HG03457 (cell line): Measurements from ENCODE around the gene MAS1L.

ENCODE experiments used
- ATAC-seq: cut with Tn5 transposase; IDR thresholded peaks from one replicate; pipeline ENCODE4 v1.9.1; 2021; ENCODE audit warnings: moderate number of reproducible peaks; ENCODE audit not compliant: unreplicated experiment

The MAS1L gene, protein sequence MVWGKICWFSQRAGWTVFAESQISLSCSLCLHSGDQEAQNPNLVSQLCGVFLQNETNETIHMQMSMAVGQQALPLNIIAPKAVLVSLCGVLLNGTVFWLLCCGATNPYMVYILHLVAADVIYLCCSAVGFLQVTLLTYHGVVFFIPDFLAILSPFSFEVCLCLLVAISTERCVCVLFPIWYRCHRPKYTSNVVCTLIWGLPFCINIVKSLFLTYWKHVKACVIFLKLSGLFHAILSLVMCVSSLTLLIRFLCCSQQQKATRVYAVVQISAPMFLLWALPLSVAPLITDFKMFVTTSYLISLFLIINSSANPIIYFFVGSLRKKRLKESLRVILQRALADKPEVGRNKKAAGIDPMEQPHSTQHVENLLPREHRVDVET

DNA sequence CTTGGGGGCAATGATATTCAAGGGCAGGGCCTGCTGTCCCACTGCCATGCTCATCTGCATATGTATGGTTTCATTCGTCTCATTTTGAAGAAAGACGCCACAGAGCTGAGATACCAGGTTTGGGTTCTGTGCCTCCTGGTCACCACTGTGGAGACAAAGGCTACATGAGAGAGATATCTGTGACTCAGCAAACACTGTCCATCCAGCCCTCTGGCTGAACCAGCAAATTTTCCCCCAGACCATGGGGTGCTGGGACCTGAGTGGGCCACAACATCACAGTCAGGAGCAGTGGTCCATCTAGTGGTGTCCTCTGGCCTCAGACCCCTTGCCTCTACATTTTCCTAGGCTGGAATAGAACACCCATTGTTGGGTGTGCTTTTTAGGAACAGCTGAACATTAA lies at the start of gene MAS1L:
MAS1L (minus strand) TSS at position 297 of the 400 bp plus-strand sequence; CDS start at position 243, 54 bp downstream.
- no peak for ATAC-seq

DNA sequence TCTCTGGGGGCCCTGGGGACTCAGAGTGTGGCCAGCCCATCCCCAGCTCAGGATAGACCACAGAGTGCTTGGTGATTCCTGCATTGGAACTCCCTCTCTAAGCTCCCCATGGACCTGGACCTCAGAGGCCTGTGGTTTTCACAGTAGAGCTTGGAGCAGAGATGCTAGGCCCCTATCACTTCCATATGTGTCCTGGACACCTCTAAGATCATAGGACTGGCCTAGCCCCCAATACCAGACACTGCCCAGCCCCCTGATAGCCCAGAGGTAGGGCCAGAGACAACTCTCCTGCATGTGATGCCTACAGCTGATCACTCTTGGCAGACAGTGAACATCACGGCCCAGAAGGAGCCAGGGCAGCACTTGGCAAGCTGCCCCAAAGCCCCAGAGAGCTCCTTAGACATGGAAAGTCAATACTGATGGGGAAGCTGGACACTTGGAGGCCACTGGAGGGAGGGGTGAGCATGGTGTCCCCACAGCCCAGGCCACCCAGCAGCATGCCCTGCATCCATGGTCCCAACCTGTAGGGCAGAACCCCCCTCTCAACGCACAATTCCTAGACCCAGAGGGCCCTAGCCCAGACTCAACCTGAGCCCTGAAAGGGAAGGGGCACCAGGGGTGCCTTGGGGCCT lies 44.7 kb upstream of the MAS1L start:
- ATAC-seq = no peak

DNA sequence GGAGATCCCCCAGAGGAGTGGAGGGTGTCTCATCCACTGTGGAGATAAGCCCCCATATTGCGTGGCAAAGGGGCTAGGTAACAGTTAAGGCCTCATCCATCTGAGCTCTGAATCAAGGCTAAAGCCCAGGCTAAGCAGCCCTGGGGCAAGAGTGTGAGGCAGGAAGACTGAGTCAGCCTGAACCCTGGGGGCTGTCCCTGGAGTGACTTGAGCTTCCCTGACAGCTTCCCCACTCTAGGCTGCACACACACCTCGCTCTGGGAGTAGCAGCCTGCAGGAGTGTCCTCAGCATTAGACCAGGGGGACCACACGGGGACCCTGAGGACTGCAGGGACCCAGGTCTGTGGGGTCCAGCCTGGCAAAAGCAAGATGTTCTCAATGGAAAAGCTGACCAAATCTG lies 43.9 kb upstream of the MAS1L start:
- ATAC-seq = no peak

DNA sequence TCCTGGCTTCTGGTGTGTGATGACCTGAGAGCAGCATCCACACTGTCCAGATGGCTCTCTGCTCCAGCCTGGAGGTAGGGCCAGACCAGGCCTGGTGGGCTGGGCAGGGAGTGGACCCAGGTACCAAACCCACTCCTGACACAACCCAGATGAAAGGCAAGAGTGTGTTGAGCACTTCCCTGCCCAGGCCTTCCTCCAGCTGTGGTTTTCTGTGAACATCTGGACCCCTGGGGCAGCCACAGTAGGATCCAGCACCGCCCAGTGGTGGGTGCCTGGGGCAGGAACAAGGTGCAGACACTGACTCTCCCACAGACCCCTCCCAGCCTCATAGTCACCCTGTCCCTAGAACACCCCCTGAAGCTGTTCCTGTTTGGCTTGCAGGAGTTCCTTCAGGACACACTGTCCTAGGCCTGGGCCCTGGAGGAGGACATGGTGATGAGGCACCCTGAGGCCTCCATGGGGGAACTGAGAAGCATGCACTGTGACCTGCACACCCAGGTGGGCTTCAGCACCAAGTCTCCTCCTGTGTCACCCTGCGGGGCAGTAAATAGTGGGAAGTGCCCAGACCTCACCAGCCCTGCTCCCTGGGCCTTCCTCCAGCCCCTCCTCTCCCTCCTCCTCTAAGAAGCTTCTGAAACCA lies 43.0 kb upstream of the MAS1L start:
- no peak for ATAC-seq

DNA sequence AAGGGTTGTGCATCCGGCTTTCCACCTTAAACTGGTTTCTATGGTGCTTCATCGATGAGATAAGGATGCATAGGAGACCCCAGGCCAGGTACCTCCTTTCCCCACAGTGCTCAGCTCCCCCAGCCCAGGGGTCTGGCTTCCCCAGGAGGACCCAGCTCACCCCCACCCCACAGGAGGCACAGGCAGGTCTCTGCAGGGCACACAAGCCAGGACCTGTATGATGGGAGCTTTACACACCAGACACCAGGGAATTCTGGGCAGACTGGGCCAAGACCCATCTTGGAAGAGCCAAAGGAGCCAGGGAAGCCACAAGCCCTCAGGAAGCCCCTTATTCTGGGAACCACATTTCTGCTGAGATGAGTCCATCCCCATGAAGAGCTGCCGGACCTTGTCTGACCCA lies 42.2 kb upstream of the MAS1L start:
- no peak for ATAC-seq

DNA sequence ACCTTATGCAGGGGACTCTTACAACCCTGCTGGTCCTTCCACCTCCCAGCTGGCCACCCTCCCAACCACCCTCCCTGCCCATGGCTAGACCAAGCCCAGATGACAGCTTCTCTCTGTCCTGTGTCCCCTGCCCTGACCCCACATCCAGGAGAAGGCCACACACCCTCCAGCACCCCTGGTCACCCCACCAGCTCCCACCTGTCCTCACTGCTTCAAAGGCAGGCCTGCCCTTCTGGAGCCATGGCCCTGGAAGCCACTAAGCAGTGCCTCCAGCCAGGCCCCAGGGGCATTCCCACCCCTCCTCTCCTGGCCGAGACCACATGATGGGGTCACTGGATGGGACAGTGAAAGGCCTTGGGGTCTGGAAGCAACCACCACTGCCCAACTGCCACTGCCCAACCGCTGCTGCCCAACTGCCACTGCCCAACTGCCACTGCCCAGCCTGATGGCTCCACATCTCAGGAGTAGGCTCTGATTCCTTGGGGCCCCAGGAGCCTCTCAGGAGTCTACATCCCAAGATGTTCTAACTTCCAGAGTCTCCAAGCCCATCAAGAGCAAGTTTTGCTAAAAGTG lies 41.3 kb upstream of the MAS1L start:
- ATAC-seq = no peak

DNA sequence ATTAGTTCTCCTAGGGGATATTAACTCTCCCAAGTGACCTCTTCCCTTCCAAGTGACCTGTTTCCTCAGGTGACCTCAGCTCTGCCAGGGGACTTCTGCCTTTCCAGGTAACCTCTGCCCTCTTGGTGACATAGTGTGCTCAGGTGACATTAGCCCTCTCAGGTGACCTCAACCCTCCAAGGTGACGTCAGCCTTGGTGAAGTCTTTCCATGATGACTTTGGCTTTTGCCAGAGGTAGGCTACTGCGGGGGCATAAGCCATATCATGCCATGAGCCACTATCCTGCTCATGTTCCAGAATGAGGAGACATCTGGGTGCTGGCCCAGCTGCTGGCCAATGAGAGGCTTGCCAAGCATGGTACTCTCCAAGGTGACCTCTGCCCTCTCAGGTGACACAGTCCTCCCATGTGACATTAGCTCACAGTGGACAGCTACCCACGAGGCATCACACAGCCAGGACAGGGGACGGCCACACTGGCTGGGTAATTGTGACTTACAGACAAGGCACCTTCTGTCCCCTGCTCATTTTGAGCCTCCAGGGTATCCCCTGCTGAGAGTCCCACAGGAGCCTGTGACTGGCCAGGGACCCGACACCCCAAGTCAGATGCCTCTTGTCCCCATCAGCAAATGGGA lies 40.7 kb upstream of the MAS1L start:
- ATAC-seq = no peak

DNA sequence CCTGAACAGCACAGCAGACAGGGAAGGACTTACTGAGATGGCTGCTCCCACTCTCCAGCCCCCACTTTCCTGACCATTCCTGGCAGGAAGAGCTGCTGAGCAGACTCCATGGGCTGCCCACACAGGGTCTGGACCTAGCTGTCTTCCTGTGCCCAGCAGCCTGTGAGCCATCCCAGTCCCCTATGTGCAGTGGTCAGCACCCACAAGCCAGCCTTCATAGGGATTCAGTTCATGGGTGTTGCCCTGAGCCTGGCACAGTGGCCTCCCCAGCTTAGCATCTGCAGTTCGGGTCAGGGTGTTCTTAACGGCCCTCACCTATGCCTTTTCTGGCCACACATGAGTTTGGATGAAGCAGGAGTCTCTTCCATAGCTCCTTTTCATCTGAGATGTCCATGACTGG lies 39.8 kb upstream of the MAS1L start:
- ATAC-seq = no peak

DNA sequence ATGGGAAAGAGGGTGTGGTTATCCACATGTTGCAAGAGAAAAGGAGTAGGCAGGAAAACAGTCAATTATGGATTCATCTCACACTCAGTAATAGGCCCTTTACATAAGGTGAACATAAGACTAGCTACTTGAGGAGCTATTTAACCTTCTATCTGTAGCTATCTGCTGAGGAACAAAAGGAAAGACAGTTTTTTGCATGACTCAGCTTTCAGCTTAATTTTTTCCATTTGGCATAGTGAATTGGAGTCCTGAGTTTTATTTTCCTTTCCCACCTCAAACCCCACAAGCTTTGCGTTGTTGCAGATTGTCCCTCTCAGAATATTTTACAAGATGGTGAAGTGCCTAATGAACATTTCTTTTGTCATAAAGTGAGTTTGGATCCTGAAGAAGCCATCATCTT lies 39.4 kb upstream of the MAS1L start:
- no peak for ATAC-seq

DNA sequence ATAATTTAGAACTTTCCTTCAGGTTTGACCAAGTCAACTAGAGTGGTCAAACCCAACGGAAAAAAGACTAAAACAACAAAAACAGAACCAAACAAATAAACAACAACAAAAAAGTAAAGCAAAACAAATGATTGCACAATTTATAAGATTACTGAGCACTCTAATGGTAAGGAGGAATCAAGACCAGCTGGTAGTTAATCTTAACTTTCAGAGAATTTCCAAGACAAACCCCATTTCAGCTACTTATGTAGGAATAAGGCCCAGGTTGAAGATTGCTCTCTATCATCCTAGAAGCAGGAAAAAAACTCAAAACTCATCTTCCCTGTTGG lies 37.5 kb upstream of the MAS1L start:
- ATAC-seq = no peak

DNA sequence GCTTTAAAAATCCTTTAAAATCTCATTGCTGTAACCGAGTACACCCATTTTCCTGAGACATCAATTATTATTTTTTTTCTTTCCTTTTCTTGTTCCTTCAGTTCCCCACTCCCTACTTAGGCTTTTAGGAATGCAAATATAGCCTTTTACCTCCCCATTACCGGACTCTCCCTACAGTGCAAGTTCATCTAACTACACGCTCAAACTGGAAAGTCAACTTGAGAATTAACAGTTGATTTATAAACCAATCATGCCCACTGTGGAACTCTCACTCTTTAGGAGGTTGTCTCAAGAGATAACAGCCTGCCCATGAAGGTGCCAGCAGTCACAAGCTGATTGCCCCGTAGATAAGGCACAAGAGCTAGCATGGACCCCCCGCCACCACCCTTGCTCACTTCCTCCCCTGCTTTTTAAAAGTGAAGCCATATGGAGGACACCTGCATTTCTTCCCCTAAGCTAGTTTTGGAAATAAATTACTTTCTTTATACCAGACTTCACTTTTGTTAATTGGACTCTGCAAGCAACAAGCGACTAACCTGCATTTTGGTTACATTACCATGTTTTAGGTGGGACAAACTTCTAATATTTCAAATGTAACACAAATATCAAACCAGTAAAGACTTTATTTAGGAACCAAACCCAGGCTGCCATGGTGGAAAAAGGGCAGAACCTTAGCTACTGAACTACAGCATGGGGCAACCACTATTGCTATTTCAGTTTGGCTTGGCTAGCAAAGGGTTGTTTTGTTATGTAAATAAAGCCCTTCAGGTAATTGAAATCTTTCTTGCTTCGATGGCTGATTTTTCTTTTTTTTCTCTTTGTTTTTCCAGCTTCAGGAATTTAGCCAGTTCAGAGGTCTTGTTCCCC lies 36.9 kb upstream of the MAS1L start:
- no peak for ATAC-seq

DNA sequence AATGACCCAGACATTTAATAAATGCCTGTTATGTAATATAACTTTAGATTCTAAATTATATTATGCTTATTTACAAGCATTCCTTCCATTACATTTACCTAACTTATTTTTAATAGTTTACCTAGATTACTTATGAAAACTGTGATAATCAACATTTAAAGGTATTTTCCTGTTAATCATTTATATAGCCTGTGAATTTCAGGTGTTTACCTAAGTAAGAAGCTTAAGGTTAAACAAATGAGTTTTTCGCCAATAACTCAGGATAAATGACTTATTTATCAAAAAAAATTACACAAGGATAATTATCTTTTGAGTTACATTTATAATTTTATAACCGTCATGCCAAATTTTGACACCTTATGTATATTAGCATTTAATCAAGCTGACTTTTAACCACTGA lies 36.3 kb upstream of the MAS1L start:
- no peak for ATAC-seq

DNA sequence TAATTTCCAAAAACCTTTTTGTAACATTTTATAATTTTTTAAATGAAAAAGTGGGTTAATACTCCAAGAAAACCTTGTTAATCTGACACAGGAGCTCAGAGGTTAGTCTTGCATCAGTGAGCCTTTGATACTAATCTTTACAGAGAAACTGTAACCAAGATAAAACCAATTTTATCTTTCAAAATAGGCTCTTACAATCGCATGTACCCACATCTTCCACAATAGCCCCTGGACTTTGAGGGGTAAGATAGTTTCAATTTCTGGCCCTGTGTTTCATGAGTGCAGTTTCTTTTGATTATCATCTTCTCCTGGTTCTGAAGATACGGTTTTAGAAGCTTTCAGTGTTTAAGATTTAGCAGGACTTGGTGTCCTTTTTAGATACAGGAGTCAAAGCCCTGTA lies 34.5 kb upstream of the MAS1L start:
- ATAC-seq = no peak

DNA sequence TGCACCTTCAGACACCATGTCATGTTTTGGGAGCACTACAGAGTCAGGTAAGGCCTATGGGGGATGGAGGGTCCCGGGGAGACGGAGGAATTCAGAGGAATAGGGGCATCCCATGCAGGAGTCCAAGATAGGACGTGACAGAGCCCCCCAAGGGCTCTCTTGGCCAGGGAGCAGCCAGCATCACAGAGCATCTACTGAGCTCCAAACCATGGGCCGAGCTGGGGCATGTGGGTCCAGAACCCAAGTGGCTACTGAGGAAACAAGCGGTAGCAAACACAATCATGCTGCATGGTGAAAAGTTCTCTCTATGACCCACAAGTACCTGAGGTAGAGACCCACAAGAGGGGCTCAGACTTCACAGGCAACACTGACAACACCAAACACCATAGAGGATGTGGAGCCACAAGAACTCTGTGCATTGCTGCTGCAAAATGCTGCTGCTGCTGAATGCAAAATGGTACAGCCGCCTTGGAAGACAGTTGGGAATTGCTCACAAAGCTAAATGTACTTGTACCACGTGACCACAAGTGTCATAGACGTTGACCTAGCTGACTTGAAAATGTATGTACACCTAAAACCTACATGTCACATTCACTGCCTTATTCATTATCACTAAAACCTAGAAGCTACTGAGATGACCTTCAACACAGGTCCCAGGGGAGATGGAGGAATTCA lies 33.4 kb upstream of the MAS1L start:
- no peak for ATAC-seq

DNA sequence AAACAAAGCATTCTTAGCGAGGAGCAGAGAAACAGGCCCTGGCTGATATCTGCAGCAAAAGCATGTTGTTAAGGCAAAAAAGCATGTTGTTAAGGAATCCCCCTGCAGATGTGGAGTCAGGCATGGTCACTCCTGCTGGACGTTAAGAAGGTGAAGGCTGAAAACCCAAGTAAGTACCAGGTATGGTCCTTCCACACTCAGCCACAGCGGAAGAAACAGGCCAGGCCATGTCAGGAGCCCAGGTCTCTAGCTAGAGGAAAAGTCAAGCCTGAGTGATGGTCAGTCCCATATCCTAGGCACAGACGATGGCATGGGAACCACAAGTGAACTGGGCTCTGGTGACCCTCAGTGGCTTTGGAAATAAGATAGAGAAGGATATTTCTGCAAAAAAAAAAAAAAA lies 32.5 kb upstream of the MAS1L start:
- ATAC-seq = no peak

DNA sequence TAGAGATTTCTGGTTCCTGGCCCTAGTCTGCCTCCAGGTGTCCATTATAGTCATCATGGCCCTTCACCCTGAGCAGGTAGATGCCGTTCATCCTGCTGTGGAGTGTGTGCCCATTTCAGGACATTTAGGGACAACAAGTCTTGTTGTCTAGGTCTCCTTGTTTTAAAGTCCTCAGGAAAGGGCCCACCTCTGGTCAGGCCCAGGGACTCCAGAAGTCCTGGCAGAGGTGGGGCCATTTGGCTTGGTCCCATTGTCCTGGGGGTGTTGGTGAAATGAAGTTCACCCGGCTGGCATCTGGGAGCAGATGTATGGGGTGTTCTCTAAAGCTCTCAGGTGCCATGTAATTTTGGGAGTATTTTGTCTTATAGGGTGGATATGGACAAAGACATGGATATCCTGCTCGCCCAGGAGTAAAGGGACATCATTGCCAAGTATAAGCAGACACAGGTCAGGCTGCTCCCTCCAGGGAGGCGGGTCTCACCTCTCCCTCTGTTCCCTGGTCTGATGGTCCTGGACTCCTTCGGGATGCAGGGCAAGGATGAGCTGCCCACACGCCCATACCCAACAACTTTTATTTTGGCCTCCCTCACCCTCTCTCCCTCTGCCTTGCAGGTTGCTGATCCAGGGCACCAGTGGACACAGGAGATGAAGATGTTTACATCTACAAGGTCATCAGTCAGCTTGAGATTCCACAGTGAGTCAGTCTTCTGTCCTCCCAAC lies 31.7 kb upstream of the MAS1L start:
- no peak for ATAC-seq

DNA sequence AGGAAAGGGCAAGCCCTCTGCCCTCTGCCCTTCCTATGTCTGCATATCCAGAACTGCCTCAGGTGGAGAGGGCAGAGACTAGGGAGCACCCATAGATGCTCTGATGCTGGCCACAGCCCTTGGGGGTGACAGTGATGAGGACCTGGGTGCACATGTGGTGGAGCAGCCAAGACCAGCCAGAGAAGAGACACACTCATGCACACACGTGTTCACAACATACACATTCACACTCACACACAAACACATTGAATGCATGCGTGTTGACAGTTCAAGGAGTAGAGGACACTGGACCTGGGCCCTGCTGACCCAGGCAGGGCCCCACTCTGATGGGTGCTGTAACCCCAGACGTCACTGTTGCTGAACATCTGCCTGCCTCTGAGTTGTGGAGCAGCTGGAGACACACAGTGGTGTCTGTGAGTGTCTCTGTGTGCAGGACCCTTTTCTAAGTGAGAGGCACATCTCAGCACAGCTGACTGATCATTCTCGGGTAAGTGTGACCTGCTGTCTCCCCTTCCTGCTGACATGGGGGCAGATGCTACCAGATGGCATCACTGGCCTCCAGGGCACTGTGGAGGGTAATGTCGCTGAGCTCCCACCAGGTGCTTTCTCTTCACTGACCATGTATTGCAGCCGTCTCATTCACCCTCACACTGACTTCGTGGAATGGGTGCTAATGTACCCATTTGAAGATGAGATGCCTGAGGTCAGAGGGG lies 30.1 kb upstream of the MAS1L start:
- ATAC-seq = no peak

DNA sequence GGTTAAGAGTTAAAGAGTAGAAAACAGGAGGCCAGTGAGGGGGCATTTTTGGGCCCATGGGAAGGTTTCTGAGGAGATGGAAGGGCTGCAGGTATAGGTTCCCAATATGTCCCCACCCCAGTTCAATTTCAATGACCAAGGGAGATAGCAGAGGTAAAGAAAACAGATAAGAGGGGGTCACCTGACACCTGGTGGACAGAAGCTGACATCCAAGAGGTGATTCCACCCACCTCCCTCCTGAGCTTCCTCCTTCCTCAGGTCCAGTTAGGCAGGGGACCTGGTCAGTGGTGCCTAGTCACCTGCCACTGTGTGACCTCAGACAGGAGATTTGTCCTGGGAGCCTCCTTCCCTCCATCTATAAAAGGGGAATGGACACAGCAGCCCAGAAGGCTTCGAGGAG lies 29.5 kb upstream of the MAS1L start:
- ATAC-seq = no peak

DNA sequence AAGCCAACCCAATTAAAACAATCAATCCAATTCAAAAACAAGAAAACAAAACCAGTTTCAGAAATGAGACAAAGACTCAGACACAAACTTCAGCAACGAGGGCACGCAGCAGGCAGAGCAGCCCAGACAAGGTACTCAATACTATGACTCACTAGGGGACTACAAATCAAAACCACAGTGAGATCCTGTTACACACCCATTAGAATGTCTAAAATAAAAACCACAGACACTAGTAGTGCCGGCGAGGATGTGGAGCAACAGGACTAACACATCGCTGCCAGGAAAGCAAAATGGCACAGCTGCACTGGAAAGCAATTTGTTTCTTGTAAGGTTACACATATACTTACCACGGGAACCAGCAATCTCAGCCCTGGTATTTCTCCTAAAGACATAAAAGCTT lies 28.4 kb upstream of the MAS1L start:
- ATAC-seq = no peak
